Skeletal muscle cell (primary cell): Measurements from ENCODE around the gene LRTM2.

ENCODE experiments used
- DNase-seq: peaks from one replicate; pipeline ENCODE4 v3.0.0-alpha.2; 2010; ENCODE audit warnings: low read depth
- H3K4me3 ChIP-seq: 2 replicates; pipeline ENCODE4 v1.5.1; 2011; ENCODE audit warnings: low read depth, mild to moderate bottlenecking, control low read depth, low read length, moderate library complexity

Gene LRTM2

DNA sequence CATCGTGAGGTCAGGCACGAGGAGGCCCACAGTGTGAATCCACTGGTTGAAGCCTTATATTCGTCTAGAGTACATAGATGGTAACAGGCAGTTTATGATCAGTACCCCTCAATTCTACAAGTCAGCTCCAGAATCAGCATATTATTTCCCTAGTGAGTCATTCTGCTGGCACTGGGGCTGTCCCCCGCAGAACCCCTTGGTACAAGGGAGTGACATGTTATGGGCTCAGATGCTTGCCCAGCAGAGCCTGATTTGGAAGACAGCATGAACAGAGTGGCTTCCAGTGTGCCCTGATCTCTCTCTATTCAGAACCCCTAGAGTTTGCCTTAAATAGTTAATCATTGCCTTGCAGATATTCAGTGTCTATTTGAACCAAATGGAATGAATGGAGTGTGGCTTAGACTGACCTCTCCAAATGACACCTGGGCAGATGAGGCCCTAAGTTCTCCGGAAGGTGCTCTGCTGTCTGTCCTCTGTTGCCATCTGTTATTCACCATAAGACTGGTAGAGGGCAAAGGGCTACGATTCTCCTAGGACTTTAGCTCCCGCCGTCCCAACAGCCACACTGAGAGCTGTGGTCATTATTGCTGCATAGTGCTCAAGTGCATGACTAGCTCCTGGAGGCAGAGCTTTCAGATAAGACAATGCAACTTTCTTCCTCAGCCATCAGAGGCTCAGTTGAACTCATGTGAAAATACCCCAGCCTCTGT, 57.0 kb downstream of the LRTM2 start:
- DNase-seq = no peak

DNA sequence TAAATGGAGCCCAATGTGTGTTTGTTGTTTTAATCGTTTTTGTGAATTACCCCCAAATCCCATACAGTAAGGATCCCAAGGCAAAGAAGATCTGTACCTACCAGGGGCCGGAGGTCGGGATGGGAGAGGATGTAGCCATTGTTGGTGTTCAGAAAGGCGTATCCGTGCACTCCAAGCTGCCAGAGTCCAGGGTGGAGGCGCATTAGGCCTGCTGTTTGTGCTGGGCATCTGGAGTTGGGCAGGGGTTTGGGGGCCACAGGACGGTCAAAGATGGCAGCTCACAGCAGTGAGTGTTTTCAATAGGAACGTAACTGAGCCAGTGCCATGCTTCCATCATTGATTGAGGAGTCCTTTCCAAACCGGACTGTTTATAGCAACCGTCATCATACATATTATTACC, 57.8 kb downstream of the LRTM2 start:
- DNase-seq = no peak

More for the DNA sequence above, 57.0 kb downstream of the LRTM2 start:
- no peak overlapping the region for H3K4me3 ChIP-seq

DNA sequence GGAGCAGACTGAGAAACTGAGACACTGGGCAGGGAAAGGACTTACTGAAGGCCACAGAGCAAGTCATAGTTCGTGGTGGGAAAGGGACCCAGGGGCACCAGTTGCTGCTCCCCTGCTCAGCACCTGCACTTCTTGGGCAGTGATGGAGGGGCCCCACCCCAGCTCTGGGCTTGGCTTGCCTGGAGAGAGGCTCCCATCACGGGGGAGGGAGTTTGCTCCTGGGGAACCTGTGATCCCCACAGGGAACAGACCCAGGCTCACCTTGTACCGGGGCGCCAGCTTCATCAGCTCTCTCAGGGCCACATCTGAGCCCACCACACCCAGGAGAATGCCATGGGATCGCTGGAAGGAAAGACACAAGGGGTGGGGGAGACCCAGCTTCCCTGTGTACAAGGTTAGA, 58.3 kb downstream of the LRTM2 start:
- DNase-seq = no peak
- H3K4me3 ChIP-seq = no peak overlapping the region

More for the DNA sequence above, 57.8 kb downstream of the LRTM2 start:
- H3K4me3 ChIP-seq = no peak overlapping the region

DNA sequence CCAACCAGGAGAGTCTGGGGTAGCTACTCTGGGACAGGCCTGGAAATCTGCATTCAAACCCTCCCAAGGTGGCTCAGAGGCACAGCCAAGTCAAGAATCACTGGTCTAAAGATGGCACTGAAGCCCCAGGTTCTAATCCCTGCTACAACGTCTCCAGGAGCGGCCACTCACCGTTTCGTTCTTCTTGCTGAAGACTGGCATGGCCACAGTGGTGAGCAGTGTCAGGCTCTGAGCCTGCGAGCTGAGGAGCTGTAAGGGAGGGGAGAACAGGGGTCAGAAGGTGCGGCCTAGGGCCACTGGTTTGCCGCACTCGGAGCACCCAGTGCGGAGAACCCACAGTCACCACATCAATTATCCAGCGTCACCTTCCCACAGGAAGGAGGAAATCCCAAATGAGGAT, 59.3 kb downstream of the LRTM2 start:
- DNase-seq = no peak

DNA sequence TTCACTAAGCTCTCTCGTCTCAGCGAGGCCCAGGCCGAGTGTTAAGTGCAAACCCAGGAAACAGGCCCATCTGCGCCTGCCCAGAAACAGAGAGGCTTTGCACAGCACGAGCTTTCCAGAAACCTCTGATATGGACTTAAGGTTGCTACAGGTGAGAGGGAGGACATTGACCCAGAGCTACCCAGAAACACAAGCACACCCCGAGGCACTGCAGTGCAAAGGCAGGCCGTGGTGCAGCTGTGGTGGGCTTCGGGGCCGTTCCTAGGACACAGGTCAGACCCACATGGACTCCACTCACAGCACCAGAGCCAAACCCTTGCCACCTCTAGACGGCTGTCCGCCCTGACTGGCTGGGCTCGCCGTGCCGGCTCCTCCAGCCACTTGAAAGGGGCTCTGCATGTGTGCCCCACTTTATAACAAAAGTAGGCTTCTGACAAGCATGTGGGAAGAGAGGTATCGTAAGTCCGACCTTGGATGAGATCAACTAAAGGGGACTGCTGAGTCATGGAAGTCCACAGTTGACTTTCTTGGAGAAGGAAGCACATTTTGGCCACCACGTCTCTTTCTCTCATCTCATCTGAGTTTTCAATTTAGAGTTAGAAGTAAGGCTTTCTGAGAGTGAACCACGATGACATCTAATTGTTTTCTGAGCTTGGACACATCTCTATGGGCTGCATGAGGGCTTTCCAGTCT, 59.9 kb downstream of the LRTM2 start:
- DNase-seq = no peak
- H3K4me3 ChIP-seq = no peak overlapping the region

More for the DNA sequence above, 59.3 kb downstream of the LRTM2 start:
- H3K4me3 ChIP-seq = no peak overlapping the region

DNA sequence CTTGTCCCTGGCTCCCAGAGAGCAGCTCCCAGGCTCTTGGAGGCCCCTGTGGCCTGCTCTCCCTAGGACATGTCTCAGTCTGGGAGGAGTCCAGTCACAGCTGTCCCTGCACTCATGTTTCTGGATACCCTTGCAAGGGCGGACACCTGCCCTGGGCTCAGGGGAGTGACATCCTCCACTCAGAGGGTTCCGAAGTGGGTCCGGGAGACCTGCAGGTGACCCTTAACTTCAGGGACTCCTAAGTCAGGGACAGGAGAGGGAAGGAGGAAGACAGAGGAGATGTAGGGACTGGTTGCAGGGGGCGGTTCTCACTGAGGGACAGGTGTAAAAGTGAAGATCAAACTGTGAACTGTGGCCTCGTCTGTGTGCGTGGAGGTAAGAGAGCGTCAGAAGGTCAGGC, 60.5 kb downstream of the LRTM2 start:
- no peak overlapping the region for H3K4me3 ChIP-seq
- DNase-seq = no peak

DNA sequence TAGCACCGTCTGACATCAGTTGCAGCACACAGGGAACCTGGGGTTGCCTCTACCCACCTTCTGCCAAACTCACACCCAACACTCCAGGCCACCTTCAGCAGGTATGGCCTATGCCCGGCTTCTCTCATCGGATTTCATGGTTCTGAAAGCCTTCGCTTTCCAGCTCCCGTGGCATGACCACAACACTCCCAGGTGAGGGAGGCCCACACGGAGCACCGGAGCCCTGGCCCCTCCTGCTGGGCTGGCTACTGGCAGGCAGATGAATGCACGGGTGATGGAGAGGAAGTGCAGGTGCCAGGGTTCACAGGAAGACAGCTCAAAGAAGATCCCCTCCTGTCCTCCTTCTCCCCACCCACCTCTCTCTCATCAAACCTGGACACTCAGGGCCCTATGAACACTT, 60.9 kb downstream of the LRTM2 start:
- no peak overlapping the region for H3K4me3 ChIP-seq
- DNase-seq = no peak

DNA sequence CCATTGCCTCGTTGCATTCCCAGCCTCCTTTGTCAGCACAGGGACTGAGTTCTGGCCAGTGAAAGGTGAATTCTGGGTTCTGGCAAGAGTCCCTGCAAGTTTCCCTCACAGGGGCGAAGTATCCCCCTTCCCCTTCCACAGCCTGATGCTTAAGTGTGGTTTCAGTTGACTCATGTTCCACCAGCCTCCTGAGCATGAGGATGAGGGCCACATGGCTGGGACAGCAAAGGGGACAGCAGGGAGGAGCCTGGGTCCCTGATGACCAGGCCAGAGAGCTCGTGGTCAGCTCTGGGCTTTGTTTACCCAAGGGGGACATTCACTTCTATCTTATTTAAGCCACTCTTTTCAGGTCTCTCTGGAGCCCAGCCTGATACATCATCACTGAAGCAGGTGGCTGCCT, 61.6 kb downstream of the LRTM2 start:
- no peak for DNase-seq
- H3K4me3 ChIP-seq = no peak overlapping the region

DNA sequence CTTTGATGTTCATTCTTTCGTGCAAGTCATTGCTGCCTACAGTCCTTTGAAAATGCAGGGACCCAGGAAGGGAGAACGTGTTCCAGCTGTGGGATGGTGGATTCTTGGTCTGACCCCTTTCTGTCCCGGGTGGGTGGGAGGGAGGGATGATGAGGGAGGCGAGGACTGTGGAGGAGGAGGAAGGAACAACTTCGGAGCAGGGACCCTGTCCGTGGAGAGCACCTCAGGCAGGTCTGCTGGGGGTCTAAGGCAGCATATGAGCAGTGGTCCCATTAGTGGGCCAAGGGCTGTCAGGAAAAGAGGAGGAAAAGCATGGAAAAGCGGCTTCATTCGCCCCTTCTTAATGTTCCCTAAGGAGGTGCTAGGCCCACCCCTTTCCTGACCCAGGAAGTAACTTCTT, 62.0 kb downstream of the LRTM2 start:
- DNase-seq = no peak
- no peak overlapping the region for H3K4me3 ChIP-seq

DNA sequence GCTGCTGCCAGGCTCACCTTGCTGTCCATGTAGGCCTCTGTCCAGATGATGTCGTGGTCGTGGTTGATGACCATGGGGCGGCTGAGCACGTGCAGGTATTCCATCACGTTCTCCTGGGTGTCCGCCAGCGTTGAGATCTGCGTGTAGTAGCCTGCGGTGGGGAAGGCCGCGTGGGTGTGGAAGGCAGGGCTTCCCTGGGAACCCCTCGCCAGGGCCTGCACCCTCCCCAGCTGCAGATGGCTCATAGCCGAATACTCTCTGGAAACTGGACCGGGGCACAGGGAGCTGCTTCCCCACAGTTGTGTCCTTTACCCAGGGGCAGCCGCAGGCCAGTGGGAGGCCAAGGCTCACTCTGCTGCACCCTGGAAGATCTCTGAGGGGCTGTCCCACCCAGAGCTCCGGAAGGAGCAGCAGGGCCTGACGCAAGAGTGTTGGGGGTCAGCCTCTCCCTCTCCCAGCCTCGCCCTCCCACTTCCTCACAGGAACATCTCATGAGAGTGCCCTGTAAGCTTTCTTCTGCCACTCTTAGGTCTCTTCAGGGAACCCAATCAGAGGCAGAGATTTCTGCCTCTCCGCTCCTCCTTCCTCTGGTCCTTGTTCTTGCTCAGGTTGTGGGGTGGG, 62.6 kb downstream of the LRTM2 start:
- H3K4me3 ChIP-seq = no peak overlapping the region
- DNase-seq = no peak

DNA sequence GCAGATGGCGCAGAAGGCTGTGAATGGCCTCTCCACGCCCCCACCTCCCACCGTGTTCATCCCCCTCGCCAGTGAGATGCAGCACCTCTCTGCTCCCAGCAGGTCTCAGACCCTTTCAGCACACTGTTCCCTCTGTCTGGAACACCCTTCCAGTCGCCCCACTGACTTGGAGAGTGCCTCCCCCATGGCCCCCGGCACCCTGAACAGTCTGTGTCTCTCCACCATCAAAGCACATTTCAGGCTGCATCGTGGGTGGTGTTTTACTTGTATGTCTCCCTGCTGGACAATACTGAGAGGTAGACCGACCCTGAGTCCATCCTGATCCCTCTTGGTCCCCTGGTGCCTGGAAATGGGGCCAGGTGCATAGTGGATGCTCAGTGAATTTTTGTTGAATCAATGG, 63.1 kb downstream of the LRTM2 start:
- no peak overlapping the region for H3K4me3 ChIP-seq
- DNase-seq = no peak

DNA sequence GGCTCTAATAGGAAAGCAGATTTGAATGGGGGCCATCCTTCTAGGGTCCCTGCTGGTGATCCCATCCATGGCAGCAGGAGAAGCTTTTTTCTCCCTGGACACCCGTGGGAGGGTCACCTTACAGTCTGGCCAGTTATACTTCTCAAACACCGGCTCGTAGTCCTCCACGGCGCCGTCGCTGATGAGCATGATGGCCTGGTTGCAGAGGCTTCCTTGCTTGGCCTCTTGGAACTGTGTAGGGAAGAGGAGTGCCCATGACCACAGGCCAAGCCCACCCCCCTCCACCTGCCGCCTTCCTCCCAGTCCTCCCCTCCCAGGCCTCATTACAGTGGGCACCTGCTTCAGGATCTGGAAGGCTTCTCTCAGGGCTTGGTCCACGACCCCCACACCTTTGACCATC, 64.3 kb downstream of the LRTM2 start:
- no peak overlapping the region for H3K4me3 ChIP-seq
- no peak for DNase-seq

DNA sequence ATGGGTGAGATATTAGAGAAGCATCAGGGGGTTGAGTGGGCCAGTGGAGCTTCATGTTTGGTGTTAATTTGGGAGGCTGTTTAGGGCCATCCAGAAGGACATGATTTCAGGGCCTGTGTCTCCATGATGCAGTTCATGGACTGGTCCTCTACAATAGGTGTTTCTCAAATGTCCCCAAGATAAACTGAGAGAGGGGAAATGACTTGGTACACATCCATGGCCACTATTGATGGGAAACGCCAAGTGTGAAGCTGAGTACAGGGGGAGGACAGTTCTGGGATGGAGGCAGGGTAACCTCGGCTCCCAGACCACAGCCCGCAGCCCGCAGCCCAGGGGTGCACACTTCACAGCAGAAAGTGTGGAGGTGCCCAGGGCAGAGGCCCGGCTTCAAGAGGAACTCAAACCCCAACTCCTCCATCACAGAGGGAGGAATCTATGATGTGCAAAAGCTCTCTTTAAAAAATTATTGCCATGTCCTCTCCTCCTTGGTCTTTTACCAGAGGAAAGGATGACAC, 64.8 kb downstream of the LRTM2 start:
- no peak overlapping the region for H3K4me3 ChIP-seq

DNA sequence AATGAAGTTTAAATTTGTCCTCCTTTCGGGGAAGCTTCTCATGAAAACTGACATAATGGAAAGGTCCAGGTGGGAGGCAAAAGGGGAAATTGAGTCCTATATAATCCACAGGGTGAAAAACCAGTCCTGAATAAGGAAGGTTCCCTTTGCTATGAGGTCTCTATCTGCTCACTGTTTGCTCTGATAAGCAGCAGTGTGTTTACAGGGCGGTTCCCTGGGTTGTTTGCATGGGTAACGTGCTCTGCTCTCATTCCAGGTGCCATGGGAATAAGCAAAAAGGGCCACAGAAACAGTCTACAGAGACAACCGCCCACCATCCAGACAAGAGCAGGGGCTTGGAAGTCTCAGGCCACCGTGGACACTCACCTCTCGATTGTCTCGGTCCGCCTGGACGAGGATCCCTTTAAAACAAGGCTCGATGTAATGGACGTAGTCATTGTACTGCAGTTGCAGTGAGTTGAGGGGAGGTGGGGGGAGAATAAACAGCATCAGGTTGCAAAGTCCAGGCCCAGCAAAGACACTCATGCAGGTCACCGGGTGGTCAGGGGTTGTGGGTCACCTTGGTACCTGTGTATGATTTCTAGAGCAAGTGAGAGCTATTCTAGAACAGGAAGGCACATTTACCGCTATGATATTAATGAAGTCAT, 65.4 kb downstream of the LRTM2 start:
- H3K4me3 ChIP-seq = no peak overlapping the region
- DNase-seq = no peak

More for the DNA sequence above, 64.8 kb downstream of the LRTM2 start:
- no peak for DNase-seq
